Measurements from ENCODE around the gene CRISPLD2.

CRISPLD2 gene

DNA sequence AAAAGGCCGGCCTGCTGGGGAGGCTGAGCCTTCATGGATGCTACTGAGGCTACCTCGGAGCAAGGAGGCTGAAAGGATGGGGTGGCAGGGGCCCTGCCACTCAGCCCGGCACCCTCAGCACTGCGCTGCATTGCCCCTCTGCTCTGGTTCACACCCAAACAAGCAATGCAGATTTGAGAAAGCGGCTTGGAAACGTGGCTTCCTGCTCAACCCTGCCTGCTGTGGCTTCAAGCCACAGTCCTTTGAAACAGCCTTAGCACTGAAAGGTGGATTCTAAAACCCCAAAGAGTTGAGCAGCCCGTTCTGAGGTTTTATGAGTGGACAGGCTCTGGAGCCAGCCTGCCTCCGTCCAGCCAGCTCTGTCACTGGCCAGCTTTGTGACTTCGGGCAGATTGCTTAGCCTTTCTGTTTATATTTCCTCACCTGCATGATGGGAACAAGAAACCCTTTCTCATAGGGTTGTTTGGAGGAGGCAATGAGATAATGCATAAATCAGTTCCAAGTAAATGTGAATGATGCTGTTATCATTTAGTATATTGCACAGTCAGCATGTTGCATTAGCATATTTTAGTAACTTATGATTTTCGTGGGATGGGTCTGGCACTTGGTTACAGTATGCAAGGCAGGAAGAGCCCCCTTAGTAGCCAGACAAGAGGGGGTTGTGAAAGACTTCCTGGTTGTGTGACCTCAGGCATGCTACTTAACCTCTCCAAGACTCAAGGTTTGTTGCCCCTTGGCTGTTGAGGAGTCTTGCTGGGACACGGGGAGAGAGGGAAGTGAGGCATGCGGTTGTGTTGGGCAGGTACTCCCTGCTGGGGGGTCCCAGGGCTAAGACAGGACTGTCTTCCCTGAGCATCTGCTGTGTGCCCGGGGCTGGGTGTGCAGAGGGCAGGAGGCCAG, 23.6 kb downstream of the CRISPLD2 start:
- Histone ChIP-seq H3K27me3 (ENCODE audit: insufficient read depth, low read depth, severe bottlenecking) (no peaks in the 10 kb centered on the region), H3K27ac (no peak overlapping the region), H3K9me3 (ENCODE audit: severe bottlenecking) (no peaks in the 10 kb centered on the region), H3K36me3 (no peaks in the 10 kb centered on the region), H3K4me3 (ENCODE audit: low read depth, low read length) (no peak overlapping the region)
- no peak for DNase-seq
- TF ChIP-seq, protein P1, sequence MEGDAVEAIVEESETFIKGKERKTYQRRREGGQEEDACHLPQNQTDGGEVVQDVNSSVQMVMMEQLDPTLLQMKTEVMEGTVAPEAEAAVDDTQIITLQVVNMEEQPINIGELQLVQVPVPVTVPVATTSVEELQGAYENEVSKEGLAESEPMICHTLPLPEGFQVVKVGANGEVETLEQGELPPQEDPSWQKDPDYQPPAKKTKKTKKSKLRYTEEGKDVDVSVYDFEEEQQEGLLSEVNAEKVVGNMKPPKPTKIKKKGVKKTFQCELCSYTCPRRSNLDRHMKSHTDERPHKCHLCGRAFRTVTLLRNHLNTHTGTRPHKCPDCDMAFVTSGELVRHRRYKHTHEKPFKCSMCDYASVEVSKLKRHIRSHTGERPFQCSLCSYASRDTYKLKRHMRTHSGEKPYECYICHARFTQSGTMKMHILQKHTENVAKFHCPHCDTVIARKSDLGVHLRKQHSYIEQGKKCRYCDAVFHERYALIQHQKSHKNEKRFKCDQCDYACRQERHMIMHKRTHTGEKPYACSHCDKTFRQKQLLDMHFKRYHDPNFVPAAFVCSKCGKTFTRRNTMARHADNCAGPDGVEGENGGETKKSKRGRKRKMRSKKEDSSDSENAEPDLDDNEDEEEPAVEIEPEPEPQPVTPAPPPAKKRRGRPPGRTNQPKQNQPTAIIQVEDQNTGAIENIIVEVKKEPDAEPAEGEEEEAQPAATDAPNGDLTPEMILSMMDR (IDR thresholded peaks at IDR 0.05; ENCODE audit: low read depth, low read length), result no peak

DNA sequence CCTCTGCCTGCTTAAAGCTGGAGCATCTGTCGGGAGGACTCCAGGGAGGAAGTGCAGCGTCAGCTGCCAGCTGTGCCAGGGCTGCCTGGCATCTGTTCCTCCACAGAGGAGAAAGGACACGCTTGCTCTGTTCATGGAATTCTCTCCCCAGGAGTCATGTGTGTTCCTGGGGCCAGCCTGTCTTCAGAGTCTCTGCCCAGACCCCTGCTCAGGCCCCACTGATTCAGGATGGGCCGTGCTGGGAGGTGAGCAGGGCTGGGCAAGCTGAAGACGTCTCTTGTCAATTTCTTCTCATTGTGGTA, 24.2 kb downstream of the CRISPLD2 start:
- H3K36me3 ChIP-seq, result no peaks in the 10 kb centered on the region
- no peaks in the 10 kb centered on the region for H3K27me3 ChIP-seq (ENCODE audit: insufficient read depth, low read depth, severe bottlenecking)
- no peak overlapping the region for H3K4me3 ChIP-seq (ENCODE audit: low read depth, low read length)
- H3K9me3 ChIP-seq (ENCODE audit: severe bottlenecking), result no peaks in the 10 kb centered on the region
- TF ChIP-seq, protein P1 (IDR thresholded peaks at IDR 0.05; ENCODE audit: low read depth, low read length), result no peak
- DNase-seq, result no peak
- H3K27ac ChIP-seq, result no peak overlapping the region

DNA sequence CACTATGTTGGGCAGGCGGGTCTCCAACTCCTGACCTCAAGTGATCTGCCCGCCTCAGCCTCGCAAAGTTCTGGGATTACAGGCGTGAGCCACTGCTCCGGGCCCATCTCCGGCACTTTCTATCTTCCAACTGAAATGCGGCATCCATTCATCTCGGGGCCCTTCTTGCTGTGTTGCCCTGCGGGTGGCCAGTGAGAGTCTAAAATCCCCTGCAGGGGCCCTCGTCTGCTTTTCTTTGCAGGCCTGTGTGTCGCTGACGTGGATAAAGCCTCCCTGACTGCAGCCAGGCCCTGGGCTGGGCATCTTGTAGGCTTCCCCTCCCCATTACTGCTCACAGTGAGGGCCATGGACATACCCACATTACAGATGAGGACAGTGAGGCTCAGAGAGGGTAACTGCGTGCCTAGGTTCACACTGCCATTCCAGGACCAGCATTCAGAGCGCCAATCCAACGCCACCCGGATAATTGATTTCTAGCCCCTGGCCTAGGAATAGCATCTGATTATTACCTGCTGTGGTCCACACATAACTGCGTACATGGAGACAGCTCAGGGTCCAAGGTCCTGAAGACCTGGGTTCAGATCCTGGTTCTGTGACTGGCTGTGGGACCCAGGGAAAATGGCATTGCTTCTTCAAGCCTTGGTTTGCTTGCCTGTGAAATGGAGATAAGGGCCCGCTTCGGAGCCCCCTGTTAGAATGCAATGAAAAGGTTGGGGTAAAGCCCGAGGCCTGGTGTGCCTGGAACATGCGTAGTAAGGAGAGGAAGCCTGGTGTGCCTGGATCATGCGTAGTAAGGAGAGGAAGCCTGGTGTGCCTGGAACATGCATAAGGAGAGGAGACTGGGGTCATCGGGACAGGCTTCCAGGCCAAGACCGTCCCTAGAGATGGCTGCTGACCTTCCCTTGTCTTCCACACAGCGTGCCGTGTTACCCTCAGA, 25.0 kb downstream of the CRISPLD2 start:
- no peaks in the 10 kb centered on the region for H3K27me3 ChIP-seq (ENCODE audit: insufficient read depth, low read depth, severe bottlenecking)
- H3K9me3 ChIP-seq (ENCODE audit: severe bottlenecking), result no peaks in the 10 kb centered on the region
- no peaks in the 10 kb centered on the region for H3K36me3 ChIP-seq
- H3K4me3 ChIP-seq (ENCODE audit: low read depth, low read length), result no peak overlapping the region
- no peak overlapping the region for H3K27ac ChIP-seq
- TF ChIP-seq, protein P1 (IDR thresholded peaks at IDR 0.05; ENCODE audit: low read depth, low read length), result no peak
- DNase-seq, result no peak

DNA sequence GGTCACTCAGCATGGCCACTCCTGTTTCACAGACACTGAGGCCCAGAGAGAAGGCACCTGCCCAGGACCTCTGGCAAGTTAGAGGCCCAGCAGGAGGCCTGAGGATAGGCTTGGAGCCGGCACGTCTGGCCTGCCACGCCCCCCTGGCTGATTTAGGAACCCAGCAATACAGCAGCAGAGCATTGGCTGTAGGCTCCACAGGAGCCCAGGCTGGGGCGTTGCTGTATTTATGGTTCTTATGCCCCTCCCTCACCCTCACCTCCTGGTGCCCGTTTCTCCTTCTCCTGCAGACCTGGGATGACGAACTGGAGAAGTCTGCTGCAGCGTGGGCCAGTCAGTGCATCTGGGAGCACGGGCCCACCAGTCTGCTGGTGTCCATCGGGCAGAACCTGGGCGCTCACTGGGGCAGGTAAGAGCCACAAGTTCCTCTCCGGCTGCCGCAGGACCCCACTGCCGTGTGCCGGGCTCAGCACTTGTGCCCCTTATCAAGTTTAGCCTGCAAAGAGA, 25.8 kb downstream of the CRISPLD2 start:
- no peak overlapping the region for H3K27ac ChIP-seq
- DNase-seq, result peak; percentile 17
- H3K27me3 ChIP-seq (ENCODE audit: insufficient read depth, low read depth, severe bottlenecking), result no peaks in the 10 kb centered on the region
- TF ChIP-seq, protein P1 (IDR thresholded peaks at IDR 0.05; ENCODE audit: low read depth, low read length), result no peak
- no peaks in the 10 kb centered on the region for H3K9me3 ChIP-seq (ENCODE audit: severe bottlenecking)
- no peak overlapping the region for H3K4me3 ChIP-seq (ENCODE audit: low read depth, low read length)
- no peaks in the 10 kb centered on the region for H3K36me3 ChIP-seq

DNA sequence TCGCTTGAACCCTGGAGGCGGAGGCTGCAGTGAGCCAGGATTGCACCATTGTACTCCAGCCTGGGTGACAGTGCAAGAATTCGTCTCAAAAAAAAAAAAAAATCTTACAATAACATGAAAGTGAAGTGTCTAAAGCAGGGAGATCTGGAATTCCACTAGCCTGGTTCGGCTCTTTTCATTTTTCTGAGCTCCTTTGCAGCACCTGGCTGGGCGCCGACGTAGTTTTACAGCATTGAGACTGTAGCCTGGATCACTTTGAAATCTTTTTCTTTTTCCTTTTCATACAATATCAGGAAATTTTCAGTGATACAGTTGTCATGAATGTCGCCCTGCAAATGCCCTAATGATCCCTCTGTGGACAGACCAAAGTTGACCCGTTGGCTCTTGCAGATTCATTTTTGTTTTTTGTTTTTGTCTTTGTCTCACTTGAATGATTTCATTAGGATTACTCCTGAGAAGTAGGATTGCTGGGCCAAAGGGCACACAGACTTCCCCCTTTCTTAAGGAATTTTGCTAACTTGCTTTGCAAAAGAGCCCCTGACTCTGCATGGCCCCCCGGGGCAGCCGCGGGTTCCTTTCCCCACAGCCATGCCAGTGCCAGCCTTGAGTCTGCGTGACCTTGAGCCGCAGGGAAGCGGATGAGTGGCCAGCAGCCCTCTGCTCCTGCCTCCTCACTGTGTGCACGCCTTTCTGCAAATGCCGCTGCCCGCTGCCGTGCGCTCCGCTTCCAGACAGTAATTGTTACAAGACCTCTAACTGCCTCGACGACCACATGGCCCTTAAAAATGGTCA, 28.0 kb downstream of the CRISPLD2 start:
- Histone ChIP-seq H3K9me3 (ENCODE audit: severe bottlenecking) (no peaks in the 10 kb centered on the region), H3K4me3 (ENCODE audit: low read depth, low read length) (no peak overlapping the region), H3K27ac (no peak overlapping the region), H3K36me3 (no peaks in the 10 kb centered on the region), H3K27me3 (ENCODE audit: insufficient read depth, low read depth, severe bottlenecking) (no peaks in the 10 kb centered on the region)
- no peak for DNase-seq
- TF ChIP-seq, protein P1 (IDR thresholded peaks at IDR 0.05; ENCODE audit: low read depth, low read length), result no peak
